ENCODE measurements around the gene KDM7A. TPM values are rescaled to one million over a fixed set of nuclear protein-coding genes. Genes with fewer than 3 reads are reported as not detected.

KDM7A gene
- total RNA-seq, 4 donors from 2014 or later = 59.0 to 108 (median 66.9) TPM

DNA sequence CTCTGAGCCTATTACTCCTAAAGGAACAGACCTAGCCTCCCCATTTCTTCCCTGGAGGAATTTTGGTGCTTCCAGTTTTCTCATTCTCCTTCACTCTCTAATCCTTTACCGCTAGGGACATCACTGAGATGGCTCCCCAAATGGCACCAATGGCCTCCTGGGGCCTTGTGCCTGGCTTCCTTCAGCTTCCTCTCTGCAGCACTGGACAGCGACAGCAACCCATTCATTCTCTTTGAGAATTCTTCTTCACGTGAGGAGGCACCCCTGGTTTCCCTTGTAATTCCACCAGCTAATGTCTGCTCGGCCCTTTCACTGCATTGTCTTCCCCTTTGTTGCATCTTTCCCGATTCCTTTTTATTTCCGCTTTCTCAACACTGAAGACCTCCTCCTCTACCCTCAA is 24.6 kb upstream of the KDM7A start:
- H3K36me3 ChIP-seq = no peaks in the 10 kb centered on the region
- no peaks in the 10 kb centered on the region for H3K4me1 ChIP-seq
- in situ Hi-C loops (cut with MboI; ENCODE audit: low sequenced_read_pairs in 4 of 4) = no loop called here
- no peaks in the 10 kb centered on the region for H3K9me3 ChIP-seq
- DNase-seq = no peak
- no peaks in the 10 kb centered on the region for H3K27me3 ChIP-seq
- no peak for TF ChIP-seq POLR2A (IDR thresholded peaks at IDR 0.05)
- TF ChIP-seq, protein P1, sequence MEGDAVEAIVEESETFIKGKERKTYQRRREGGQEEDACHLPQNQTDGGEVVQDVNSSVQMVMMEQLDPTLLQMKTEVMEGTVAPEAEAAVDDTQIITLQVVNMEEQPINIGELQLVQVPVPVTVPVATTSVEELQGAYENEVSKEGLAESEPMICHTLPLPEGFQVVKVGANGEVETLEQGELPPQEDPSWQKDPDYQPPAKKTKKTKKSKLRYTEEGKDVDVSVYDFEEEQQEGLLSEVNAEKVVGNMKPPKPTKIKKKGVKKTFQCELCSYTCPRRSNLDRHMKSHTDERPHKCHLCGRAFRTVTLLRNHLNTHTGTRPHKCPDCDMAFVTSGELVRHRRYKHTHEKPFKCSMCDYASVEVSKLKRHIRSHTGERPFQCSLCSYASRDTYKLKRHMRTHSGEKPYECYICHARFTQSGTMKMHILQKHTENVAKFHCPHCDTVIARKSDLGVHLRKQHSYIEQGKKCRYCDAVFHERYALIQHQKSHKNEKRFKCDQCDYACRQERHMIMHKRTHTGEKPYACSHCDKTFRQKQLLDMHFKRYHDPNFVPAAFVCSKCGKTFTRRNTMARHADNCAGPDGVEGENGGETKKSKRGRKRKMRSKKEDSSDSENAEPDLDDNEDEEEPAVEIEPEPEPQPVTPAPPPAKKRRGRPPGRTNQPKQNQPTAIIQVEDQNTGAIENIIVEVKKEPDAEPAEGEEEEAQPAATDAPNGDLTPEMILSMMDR (IDR thresholded peaks at IDR 0.05 in 4 of 5, conservative IDR thresholded peaks at IDR 0.05 in 1 of 5) = no peak
- no peak for ATAC-seq
- H3K27ac ChIP-seq = no peak overlapping the region
- no peak overlapping the region for H3K4me3 ChIP-seq
- intact Hi-C loops (cut with DNase I; ENCODE audit: low total_unique reads) = no loop called here

DNA sequence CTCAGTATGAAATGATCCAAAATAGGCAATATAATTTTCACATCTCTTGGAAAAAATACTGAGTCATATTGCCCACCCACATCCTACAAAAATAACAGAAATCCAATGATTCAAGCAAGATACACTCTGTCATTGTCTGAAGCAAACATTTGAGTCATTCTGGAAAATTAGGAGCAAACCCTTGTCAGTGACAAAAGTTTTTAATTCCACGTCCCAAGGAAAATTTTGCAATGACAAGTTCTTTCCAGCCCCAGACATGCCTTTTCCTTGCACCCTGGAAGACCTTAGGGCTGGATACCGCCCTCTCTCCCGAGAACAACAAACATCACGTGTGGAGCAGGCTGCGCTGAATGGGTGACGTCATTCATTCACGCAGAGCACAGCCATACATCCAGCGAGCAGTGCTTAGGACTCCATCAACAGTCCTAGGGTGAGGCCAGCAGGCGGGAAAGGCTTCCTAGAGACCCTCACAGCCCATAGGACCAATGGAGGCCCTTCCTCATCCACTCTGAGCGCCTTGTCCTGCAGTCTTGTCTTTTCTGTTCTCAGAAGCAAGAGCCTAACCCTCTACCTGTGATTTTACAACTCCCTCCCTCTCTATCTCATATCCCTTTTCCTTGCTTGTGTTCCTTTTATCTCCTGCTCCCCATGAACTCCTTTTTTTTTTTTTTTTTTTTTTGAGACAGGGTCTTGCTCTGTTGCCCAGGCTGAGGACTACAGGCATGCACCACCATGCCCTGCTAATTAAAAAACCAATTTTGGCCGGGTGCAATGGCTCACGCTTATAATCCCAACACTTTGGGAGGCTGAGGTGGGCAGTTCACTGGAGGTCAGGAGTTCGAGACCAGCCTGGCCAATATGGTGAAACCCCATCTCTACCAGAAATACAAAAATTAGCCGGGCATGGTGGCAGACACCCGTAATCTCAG is 23.5 kb upstream of the KDM7A start:
- Histone ChIP-seq H3K9me3 (no peaks in the 10 kb centered on the region), H3K27me3 (no peaks in the 10 kb centered on the region), H3K4me1 (no peaks in the 10 kb centered on the region), H3K36me3 (no peaks in the 10 kb centered on the region), H3K4me3 (no peak overlapping the region), H3K27ac (peak overlapping the region in 1 of 4 donors; percentile 31)
- intact Hi-C loops (cut with DNase I; ENCODE audit: low total_unique reads) = no loop called here
- TF ChIP-seq POLR2A (IDR thresholded peaks at IDR 0.05) = no peak
- TF ChIP-seq, protein P1 (IDR thresholded peaks at IDR 0.05 in 4 of 5, conservative IDR thresholded peaks at IDR 0.05 in 1 of 5) = no peak
- ATAC-seq (peak; percentile 58 to 74), DNase-seq (peak; percentile 20 to 37)
- in situ Hi-C loops (cut with MboI; ENCODE audit: low sequenced_read_pairs in 4 of 4) = no loop called here

DNA sequence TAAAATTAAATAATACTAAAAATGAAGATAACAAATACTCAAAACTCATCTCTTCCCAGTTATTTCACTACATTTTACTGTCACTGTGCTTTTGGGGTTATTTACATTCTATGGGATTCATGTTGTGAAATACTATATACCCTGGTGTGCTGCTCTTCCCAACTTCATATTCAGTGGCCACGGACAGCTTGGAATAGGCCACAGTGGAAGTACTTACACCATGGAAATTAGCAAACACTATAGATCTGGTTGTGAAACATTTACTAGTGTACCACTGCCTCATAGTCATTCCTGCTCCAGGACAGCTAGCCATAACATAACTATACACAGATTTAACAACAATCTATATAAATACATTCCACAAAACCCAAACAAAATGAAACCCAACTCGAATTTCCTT is 21.2 kb upstream of the KDM7A start:
- DNase-seq = no peak
- no peak overlapping the region for H3K27ac ChIP-seq
- no peak for TF ChIP-seq POLR2A (IDR thresholded peaks at IDR 0.05)
- TF ChIP-seq, protein P1 (IDR thresholded peaks at IDR 0.05 in 4 of 5, conservative IDR thresholded peaks at IDR 0.05 in 1 of 5) = no peak
- H3K4me3 ChIP-seq = no peak overlapping the region
- no peaks in the 10 kb centered on the region for H3K9me3 ChIP-seq
- H3K4me1 ChIP-seq = no peaks in the 10 kb centered on the region
- ATAC-seq = no peak
- H3K36me3 ChIP-seq = no peaks in the 10 kb centered on the region
- intact Hi-C loops (cut with DNase I; ENCODE audit: low total_unique reads) (no loop called here), in situ Hi-C loops (cut with MboI; ENCODE audit: low sequenced_read_pairs in 4 of 4) (no loop called here)
- H3K27me3 ChIP-seq = no peaks in the 10 kb centered on the region

DNA sequence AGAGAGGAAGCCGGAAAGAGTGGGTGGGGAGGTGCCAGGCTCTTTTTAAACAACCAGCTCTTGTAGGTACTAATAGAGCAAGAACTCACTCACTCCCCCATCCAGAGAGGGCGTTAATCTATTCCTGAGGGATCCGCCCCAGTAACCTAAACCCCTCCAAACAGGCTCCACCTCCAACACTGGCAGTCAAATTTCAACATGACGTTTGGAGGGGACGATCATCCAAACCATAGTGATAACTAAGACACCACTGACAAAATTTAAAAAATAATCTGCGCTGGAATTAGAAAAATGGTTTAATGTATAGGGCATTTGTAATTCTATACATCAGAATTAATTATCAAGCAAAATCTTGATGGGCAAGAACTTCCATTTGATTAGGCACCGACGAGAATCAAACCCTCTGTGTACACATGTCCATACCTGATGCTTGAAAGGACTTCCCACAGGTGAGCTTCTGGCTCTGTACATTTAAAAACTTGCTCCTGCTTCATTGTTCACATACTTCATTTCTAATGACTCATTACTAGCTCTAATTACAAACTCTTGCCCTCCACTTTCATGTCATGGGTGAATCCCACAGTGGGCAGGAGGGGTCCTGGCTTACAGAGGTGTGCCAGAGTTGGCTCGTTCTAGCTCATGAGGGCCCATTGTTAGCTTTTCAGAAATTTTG is 20.6 kb upstream of the KDM7A start:
- no peak for TF ChIP-seq POLR2A (IDR thresholded peaks at IDR 0.05)
- TF ChIP-seq, protein P1 (IDR thresholded peaks at IDR 0.05 in 4 of 5, conservative IDR thresholded peaks at IDR 0.05 in 1 of 5) = no peak
- H3K36me3 ChIP-seq = no peaks in the 10 kb centered on the region
- in situ Hi-C loops (cut with MboI; ENCODE audit: low sequenced_read_pairs in 4 of 4) (no loop called here), intact Hi-C loops (cut with DNase I; ENCODE audit: low total_unique reads) (no loop called here)
- ATAC-seq (no peak), DNase-seq (no peak)
- H3K27me3 ChIP-seq = no peaks in the 10 kb centered on the region
- no peaks in the 10 kb centered on the region for H3K9me3 ChIP-seq
- no peak overlapping the region for H3K27ac ChIP-seq
- no peak overlapping the region for H3K4me3 ChIP-seq
- no peaks in the 10 kb centered on the region for H3K4me1 ChIP-seq

Measured in gastrocnemius medialis (tissue), 4 donors.